Erythroblast (primary cell): ENCODE results near the gene PLAC1.
A peak's percentile ranks its signal among the peaks of the same experiment; 100 is the strongest.

Experiments used
- DNase-seq, 2 experiments: peaks; one replicate each; lab custom pipeline; 2025; lab: John Stamatoyannopoulos, UW
- GATA1 ChIP-seq: IDR thresholded peaks from 2 replicates; pipeline ENCODE4 v1.6.1; 2011; ENCODE audit warnings: low read depth, mild to moderate bottlenecking, control low read depth, low read length, moderate library complexity
- POLR2A ChIP-seq: IDR thresholded peaks from 2 replicates; pipeline ENCODE4 v1.6.1; 2011; ENCODE audit warnings: mild to moderate bottlenecking, low read length

The PLAC1 gene

DNA sequence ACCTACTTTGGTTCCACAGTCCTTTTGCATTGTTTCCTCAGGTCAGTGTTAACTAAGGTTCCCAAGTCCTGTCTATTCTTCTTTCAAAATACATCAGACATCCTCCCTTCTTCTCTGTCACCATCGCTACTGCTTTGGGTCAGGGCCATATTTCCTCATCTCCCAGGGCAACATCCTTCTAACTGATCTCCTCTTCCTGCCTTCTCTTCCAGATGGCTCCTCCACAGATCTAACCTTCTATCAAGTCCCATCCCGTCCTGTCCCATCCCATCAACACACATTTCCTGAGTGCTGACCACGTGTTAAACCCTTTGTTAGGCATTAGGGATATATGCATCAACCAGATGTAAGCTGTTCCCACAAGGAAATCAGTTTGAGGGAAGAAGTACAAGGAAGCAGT is 25.9 kb downstream of the PLAC1 start:
- TF ChIP-seq GATA1: no peak
- TF ChIP-seq POLR2A: no peak
- no peak for DNase-seq

DNA sequence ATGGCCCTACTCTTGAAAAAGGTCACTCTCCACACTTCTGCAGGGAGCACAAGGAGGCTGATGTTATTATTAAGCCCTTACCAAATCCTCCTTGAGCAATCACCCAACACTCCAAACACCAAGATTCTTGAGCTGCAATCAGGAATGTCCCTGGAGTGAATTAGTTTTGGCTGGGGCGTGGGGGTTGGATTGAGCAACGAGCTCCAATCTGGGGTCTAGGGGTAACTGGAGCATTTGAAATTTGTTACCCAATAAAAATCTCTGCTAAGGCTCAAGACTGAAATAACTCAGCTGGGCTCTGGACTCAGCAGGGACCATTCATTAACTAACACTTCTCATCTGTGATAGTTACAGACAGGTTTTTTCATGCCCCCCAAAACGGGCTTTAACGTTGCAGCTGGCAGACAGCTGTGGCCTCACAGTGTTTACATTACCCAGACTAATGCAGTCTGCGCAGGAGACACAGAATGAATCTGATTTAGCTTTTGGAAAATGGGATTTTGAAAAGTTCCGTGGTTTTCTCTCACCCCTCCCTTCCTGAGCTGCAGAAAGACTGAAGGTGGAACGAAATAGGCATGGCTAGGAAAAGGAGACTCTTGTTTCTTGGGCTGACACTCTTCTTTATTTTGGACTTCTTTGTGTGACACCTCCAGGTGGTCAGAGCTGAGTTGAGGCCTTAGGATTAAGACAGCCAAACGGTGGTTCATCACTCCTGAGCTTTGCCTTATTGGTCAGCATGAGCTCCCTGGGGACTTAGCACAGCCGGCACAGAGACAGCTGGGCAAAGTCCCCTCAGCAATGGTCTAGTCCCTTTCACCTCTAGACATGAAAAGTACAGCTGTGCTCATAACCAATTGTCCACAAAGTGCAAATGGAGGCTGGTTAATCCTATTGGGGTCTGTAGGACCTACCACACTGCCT is 26.6 kb downstream of the PLAC1 start:
- no peak for DNase-seq
- TF ChIP-seq GATA1 (no peak), POLR2A (no peak)

GRCh38 chrX:134628663-134629062 is 29.6 kb downstream of the PLAC1 start:
- no peak for DNase-seq
- TF ChIP-seq POLR2A: no peak
- no peak for TF ChIP-seq GATA1

DNA sequence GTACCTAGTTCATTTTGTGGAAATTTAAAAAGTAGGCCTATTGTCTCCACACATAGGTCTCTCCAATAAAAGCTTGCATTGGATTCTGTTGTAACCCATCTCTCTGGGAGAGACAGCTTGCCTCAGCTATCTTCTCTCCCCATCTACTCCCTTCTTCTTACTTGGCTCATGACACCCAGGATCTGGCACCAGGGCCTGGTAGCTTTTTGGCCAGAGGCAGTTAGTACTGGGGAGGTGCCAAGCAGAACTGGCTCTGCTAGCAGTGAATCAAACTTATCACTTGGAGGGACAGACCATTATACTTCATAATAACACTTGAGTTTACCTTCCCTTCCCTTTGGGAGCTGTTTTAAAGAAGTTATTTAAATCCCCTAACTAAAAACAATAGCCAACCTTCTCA is 31.8 kb downstream of the PLAC1 start:
- TF ChIP-seq GATA1: no peak
- no peak for TF ChIP-seq POLR2A
- no peak for DNase-seq

- TF ChIP-seq GATA1 (no peak), POLR2A (no peak)
- DNase-seq: no peak
Measured at GRCh38 chrX:134625315-134625718, 33.0 kb downstream of the PLAC1 start.

- TF ChIP-seq POLR2A: no peak
- no peak for TF ChIP-seq GATA1
- DNase-seq: no peak
Measured at GRCh38 chrX:134624046-134624430, 34.2 kb downstream of the PLAC1 start.

DNA sequence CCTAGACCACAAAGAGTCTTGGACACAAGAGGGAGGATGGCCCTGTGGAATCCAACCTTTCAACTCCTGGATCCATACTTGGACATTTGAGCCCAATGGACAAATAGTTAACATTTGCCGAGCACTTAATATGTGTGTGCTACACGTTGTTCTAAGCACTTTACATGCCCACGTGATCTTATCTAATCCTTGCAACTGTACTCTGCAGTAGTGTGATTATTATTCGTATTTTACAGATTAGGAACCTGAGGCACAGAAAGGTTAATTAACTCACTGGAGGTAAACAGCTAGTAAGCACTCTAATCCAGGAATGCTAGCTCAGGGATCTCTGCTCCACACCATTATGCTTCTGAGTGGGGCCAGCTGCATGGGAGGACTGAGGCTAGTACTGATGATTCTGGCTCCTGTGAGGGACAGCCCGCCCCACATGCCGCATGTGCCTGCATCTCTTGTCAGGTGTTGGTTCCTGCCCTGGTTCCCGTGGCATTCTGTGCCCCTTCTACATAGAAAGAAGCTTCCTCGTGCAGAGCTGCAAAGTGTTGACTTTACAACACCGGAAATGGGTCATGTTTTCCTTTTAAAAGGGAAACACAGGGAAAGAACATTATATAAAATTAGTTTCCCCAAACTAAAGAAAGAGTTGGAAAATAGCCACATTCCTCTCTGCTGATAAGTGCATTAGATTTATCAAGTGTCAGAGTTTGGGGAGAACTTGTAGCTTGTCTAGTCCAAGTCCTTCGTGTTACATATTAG is 34.8 kb downstream of the PLAC1 start:
- TF ChIP-seq POLR2A: no peak
- TF ChIP-seq GATA1: no peak
- peak; percentile 20 to 61 for DNase-seq

DNA sequence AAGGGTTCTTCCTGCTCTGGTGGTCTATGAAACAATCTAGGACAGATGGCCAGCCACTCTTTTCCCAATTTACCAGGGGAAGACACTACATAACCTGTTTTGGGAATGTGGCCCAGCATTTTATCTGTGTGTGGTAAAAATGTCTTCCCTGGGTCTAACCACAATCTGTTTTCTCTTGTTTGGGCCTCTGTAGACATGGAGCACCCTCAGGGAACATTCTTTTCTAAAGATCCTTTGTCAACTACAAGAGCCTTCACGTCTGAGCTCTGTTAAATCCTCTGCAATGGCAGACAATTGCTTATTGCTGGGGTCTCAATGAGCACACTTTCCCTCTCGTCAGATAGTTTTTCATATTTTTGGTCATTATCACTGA is 35.5 kb downstream of the PLAC1 start:
- TF ChIP-seq POLR2A (no peak), GATA1 (no peak)
- no peak for DNase-seq

GRCh38 chrX:134622056-134622812 is 36.0 kb downstream of the PLAC1 start:
- TF ChIP-seq GATA1 (no peak), POLR2A (no peak)
- peak; percentile 13 to 30 for DNase-seq

- DNase-seq: no peak
- no peak for TF ChIP-seq GATA1
- no peak for TF ChIP-seq POLR2A
Measured at GRCh38 chrX:134619838-134620237, 38.4 kb downstream of the PLAC1 start.

DNA sequence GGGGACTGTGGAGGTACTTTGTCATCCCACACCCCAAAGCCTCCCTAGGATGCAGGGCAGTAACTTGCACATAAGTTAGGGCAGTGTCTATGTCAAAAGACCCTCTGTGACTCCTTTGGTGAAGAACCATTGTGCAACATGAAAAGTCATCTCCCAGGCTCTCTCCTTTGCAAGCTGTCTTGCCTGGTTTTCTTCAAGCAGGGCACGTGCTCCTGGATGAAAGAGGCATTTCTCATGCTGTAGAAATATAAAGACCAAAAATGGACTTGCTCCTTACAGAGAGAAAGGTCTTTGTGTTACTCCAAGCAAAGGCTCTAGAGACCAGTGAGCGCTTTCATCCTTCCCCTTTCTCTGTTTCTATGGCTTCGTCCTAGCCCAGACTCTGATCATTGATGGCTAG is 44.9 kb downstream of the PLAC1 start:
- DNase-seq: no peak

DNA sequence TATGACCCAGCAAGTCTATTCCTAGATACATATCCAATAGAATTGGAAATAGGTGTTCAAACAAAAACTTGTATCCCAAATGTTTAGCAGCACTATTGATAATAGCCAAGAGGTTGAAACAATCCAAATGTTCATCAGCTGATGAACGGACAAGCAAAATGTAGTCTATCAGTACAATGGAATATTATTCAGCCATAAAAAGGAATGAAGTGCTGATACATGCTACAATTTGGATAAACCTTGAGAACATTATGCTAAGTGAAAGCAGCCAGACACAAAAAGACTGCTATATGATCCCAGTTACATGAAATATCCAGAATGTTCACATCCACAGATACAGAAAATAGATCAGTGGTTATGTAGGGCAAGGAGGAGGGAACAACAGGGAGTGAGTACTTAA is 50.1 kb downstream of the PLAC1 start:
- no peak for DNase-seq
- TF ChIP-seq POLR2A: no peak

More for the DNA sequence above, 44.9 kb downstream of the PLAC1 start:
- TF ChIP-seq POLR2A: no peak

GRCh38 chrX:134607523-134607922 is 50.7 kb downstream of the PLAC1 start:
- TF ChIP-seq POLR2A (no peak), GATA1 (no peak)
- no peak for DNase-seq

GRCh38 chrX:134604701-134605311 is 53.5 kb downstream of the PLAC1 start:
- DNase-seq: peak in 1 of 2 experiments; percentile 2

More at GRCh38 chrX:134604701-134605311, 53.5 kb downstream of the PLAC1 start:
- TF ChIP-seq GATA1: no peak
- no peak for TF ChIP-seq POLR2A
